ENCODE measurements around the gene BCAM.

DNA sequence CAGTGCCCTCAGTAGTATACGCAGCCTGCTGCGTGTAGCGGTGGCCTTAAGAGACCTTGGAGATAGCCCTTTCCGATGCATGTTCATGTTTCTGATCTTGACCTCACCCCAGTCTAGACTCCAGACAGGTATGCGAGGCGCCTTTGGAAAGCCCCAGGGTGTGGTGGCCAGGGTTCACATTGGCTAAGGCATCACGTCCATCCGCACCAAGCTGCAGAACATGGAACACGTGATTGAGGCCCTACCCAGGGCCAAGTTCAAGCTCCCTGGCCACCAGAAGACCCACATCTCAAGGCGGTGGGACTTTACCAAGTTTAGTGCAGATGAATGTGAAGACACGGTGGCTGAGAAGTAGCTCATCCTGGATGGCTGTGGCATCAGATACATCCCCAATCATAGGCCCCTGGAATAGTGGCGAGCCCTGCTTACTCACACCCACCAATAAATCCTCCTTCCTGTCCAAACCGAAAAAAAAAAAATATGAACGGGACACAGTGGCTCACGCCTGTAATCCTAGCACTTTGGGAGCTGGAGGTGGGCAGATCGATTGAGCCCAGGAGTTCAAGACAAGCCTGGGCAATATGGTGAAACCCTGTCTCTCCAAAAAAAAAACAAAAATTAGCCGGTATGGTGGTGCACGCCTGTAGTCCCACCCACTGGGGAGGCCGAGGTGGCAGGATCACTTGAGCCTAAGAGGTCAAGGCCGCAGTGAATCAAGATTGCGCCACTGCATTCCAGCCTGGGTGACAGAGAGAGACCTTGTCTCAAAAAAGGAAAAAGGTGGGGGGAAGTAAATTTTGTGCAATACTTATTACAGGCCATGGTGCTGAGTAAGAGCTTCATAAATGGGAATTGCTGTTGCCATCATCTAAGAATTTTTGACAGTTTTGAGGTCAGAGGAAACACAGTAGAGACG is 43.6 kb upstream of the BCAM start:
- TF ChIP-seq GABPA (IDR thresholded peaks at IDR 0.05; ENCODE audit: low read depth) (no peak), POLR2AphosphoS5 (IDR thresholded peaks at IDR 0.05; ENCODE audit: low read depth) (no peak)
- TF ChIP-seq, protein P1, sequence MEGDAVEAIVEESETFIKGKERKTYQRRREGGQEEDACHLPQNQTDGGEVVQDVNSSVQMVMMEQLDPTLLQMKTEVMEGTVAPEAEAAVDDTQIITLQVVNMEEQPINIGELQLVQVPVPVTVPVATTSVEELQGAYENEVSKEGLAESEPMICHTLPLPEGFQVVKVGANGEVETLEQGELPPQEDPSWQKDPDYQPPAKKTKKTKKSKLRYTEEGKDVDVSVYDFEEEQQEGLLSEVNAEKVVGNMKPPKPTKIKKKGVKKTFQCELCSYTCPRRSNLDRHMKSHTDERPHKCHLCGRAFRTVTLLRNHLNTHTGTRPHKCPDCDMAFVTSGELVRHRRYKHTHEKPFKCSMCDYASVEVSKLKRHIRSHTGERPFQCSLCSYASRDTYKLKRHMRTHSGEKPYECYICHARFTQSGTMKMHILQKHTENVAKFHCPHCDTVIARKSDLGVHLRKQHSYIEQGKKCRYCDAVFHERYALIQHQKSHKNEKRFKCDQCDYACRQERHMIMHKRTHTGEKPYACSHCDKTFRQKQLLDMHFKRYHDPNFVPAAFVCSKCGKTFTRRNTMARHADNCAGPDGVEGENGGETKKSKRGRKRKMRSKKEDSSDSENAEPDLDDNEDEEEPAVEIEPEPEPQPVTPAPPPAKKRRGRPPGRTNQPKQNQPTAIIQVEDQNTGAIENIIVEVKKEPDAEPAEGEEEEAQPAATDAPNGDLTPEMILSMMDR (IDR thresholded peaks at IDR 0.05; ENCODE audit: insufficient read depth, low read length) = no peak
- TF ChIP-seq, protein P2, sequence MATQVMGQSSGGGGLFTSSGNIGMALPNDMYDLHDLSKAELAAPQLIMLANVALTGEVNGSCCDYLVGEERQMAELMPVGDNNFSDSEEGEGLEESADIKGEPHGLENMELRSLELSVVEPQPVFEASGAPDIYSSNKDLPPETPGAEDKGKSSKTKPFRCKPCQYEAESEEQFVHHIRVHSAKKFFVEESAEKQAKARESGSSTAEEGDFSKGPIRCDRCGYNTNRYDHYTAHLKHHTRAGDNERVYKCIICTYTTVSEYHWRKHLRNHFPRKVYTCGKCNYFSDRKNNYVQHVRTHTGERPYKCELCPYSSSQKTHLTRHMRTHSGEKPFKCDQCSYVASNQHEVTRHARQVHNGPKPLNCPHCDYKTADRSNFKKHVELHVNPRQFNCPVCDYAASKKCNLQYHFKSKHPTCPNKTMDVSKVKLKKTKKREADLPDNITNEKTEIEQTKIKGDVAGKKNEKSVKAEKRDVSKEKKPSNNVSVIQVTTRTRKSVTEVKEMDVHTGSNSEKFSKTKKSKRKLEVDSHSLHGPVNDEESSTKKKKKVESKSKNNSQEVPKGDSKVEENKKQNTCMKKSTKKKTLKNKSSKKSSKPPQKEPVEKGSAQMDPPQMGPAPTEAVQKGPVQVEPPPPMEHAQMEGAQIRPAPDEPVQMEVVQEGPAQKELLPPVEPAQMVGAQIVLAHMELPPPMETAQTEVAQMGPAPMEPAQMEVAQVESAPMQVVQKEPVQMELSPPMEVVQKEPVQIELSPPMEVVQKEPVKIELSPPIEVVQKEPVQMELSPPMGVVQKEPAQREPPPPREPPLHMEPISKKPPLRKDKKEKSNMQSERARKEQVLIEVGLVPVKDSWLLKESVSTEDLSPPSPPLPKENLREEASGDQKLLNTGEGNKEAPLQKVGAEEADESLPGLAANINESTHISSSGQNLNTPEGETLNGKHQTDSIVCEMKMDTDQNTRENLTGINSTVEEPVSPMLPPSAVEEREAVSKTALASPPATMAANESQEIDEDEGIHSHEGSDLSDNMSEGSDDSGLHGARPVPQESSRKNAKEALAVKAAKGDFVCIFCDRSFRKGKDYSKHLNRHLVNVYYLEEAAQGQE (IDR thresholded peaks at IDR 0.05; ENCODE audit: insufficient replicate concordance, low read depth) = no peak
